SH-SY5Y (cell line): ENCODE measurements around the gene WBP2NL.

Experiments used
- GATA2 ChIP-seq: IDR thresholded peaks from 2 replicates; pipeline ENCODE4 v1.6.1; 2011; ENCODE audit warnings: mild to moderate bottlenecking, low read depth, low read length
- GATA3 ChIP-seq: IDR thresholded peaks from 2 replicates; pipeline ENCODE4 v1.6.1; 2011; ENCODE audit warnings: low read depth, mild to moderate bottlenecking, low read length, moderate library complexity

- TF ChIP-seq GATA2 (no peak), GATA3 (no peak)
Observed at GRCh38 chr22:42064629-42065028, 66.0 kb downstream of the WBP2NL start.
